Stimulated activated naive CD4-positive, alpha-beta T cell treated with Interleukin-2 at 50 U/mL for 16 hours (primary cell): ENCODE results near the gene CCL20.
"Not testable (repeated sequence)": the region's sequence is repeated elsewhere in the genome, so short reads cannot be mapped to it uniquely, and the experiment has no call there.

Source experiments
- DNase-seq: peaks from one replicate; lab custom pipeline; 2025; lab: John Stamatoyannopoulos, UW

The CCL20 gene

DNA sequence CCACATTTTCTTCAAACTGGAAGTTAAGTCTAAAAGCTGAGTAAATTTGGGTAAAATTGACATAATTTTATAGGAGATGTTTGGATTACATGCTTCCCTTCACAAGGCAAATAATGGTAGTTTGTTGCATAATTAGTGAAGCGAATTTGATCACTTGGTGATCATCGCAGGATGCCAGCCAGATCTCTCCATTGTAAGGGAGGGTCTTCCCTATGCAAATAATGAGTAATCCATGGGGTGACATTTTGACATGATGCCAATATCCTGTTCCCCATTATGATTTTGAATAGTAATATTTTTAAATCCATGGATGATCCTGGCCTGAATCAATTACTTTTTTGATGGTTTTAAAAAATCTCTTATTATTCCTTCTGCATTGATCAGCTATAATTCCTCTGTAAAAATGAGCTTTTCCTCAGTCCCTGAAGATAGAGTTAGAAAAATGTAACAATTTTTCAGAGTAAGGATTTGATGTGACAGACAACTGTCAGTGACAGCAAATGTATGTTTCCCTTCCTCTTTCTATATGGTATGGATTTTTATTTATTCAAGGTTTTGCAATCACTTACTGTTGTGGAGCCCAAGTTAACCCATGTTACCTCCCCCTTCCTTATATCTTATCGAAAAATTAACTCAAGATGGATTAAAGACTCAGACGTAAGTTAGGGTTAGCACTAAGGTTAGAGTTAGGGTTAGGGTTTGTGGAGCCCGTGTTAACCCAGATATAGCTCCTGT, 21.4 kb downstream of the CCL20 start:
- DNase-seq, result no peak

DNA sequence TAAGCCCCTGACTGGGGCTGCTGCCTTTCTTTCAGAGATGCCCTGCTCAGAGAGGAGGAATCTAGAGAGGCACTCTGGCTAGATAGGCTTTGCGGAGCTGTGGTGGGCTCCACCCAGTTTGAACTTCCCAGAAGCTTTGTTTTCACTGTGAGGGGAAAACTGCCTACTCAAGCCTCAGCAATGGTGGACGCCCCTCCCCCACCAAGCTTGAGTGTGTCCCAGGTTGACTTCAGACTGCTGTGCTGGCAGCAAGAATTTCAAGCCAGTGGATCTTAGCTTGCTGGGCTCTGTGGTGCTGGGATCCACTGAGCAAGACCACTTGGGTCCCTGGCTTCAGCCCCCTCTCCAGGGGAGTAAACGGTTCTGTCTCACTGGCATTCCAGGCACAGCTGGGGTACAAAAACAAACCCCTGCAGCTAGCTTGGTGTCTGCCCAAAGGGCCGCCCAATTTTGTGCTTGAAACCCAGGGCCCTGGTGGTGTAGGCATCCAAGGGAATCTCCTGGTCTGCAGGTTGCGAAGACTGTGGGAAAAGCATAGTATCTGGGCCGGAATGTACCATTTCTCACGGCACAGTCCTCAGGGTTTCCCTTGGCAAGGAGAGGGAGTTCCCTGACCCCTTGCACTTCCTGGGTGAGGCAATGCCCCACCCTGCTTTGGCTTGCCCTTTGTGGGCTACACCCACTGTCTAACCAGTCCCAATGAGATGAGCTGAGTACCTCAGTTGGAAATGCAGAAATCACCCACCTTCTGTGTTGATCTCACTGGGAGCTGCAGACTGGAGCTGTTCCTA, 25.9 kb downstream of the CCL20 start:
- DNase-seq, result not testable (repeated sequence)

DNA sequence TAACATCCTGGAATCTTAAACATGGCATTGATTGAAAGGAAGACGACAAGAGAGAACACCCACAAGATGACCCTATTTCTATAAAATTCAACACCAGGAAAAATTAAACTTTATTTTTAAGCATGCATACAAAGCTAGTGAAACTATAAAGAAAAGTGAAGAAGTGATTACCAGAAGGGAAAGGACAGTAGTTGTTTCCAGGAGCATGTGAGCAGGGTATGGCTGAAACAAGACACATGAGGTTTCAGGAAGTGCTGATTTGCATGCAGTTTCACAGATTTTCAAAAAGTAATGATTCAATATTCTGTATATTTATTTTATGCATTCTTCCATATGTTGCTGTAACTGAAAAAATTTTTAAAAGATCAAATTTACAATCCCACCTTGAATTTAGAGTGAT, 33.2 kb downstream of the CCL20 start:
- DNase-seq, result no peak

DNA sequence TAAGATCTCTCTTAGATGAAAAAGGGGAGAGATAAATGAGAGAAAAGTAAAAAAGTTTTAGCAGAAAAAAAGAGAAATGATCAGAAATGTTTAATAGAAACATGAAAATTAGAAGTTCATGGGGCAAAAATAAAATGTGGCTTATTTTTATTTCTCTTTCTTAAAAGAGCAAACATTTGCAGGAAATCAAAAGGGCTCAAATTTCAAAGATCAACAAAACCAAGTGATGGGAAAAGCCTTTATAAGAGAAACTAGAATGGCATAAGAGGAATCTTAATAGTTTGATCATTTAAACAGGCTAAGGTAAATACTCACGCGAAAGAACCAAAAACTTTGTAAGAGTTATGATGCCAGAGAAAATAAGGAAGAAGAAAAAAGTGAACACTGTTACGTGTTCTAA, 34.5 kb downstream of the CCL20 start:
- DNase-seq, result no peak

DNA sequence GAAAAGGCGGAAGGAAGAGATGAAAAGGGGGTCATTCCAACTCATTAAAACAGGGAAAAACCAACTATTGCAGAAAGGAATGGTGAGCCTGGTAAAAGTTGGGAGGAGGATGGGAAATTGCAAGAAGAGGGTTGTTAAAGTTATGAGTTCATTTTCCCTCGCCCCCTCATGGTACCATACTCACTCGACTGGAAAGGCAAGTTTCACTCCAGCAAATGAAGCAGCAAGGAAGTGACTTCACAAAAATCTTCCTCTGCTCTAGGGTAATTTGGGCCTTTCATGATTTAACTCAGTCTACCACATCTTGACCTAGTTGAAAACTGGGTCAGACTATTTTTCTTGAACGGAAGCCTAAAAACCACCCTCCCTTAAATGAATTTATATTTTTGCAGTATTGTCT, 34.9 kb downstream of the CCL20 start:
- DNase-seq, result no peak

DNA sequence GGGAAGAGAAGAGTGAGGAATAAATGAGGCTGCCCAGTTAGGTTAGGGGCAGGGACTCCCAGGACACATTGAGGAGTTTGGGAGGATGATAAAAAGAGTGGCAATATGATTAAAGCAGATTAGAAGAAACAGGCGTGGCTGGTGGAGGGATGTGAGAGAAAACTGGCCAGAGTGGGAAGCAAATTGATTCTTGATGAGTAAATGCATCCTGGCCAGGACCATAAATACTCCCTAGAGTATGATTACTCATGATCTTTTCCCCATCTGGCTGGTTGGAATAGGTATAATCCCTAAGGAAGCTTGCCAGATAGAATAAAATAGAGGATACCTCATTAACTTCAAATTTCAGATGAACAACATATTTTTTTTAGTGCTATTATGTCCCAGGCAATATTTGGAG, 36.3 kb downstream of the CCL20 start:
- DNase-seq, result no peak

DNA sequence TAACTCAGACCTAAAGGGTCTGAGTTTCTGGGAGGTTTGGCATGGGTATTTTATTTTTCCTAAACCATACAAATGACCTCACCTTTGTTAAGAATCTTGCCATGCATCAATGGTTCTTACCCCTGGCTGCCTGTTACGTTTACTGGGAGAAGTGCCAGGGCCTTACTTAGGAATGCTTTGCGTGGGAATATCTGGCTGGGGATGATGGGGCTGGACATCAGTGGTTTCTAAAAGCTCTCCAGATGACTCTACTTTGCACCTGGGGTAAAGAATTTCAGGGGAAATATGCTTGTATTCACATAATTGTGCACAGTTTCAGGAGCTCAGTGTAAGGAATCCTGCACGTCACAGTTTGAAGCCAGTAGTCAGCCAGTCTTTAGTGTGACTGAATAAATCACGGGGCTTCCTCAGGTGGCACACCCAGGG, 39.6 kb downstream of the CCL20 start:
- DNase-seq, result no peak

DNA sequence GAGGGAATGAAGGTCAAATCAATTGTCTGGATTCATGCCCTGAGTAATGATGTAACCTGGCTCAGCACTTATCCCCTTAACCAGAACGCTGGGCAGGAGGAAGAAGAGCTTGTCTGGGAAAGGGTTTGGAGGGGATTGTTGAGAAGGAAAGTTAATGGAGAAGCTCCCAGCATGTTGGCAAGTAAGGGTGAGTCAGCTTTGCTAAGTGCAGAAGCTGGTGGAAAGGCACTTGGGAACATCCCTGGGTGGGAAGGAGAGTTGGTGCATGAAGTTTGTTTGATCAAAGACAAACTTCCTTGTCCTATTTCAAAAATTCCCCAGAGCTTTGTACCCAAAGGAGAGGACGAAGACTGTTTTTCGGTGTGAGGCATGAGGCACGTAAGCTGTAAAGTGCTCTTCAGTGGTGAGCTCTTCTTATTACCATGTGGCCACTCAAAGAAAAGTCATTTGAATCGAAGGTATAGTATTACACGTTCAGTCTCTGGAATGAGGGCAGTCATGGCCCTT, 40.2 kb downstream of the CCL20 start:
- DNase-seq, result no peak

DNA sequence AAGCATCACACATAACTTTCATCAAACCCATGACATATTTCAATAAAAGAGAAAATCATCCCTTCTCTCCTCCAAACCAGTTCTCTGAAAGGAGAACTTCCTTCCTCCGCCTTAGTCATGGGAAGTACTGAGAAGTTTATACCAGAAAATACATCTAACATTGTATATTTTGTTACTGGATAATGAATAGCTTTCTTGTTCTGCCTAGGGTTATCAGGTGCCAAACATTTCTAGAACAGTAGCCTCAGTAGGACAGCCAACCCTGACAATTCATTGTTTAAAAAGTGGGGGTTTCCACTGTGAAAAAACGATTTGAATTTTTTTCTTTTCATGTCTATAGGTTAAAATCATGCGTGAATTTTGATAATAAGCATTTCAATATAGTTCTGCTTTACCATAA, 41.8 kb downstream of the CCL20 start:
- DNase-seq, result no peak

DNA sequence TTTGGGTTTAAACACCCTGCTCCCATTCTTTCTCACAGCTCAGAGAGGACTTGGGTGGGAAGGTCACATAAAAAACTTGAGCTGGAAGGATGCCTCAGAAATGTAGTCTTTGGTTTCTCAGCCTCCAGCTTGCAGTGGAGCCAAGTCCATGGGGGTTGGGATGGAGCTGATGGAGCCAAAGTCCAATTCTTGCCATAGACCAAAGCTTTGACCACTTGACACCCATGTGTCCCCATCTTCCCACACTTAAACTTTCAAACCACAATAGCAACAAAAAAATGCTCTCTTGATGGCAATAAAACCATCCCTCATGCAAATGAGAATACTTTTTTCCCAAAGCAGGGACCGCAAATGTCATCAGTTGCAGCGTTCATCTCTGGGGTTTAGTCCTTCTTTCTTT, 43.1 kb downstream of the CCL20 start:
- DNase-seq, result no peak

DNA sequence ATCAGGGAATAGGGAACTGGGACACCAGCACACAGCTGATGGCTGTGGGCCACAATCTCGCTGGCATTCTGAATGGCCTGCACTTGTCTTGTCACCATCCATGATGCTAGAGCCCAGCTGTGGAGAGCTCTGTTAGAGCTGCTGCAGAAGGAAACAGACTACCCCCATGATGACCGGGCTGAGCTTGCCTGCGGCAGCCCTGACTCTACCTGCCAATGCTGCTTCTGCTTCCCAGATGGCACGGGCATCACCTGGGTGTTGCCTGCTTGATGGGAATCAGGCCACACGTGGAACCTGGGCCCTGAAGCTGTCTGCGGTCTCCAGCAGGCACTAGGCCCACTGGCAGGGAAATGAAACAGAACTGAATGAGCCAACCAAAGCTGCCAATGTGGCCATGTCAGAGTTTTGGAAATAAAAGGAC, 46.6 kb downstream of the CCL20 start:
- DNase-seq, result no peak

DNA sequence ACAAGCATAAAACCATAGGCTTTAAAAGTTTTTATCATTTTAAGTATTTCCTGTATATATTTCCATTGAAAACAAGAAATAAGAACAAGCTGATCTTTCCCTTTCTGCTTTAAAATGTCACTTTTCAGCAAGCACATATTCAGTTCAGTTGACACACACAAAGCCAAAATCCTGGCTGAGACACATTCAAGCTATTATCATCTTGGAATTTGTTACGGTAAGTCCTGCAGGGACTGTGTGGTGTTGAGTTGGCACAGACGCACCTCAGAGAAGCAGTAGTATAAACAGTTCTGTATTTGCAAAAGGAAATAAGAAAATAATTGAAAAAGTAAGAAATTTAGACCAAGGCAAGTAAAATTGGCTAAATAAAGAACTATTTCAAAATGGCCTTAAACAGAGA, 47.4 kb downstream of the CCL20 start:
- DNase-seq, result no peak

DNA sequence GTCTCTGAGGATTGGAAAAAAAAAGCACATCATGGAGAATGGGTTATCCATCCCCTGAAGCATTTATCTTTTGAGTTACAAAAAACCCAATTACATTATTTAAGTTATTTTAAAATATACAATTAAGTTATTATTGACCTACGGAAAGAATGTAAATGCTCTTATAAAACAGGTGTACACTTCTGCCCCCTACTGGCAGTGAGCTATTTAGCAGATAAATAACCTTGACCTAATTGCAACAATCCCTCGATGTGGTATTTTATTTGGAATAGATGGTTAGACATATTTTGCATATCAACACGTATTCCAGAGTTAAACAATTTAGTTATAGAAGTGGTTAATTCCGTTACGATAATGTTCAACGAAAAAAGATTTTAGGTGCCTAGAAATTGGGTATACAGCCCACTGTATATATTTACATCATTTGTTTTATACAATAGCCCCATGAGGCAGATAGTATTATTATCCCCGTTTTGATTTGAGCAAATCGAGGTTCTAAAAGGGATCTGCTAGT, 48.6 kb downstream of the CCL20 start:
- no peak for DNase-seq

DNA sequence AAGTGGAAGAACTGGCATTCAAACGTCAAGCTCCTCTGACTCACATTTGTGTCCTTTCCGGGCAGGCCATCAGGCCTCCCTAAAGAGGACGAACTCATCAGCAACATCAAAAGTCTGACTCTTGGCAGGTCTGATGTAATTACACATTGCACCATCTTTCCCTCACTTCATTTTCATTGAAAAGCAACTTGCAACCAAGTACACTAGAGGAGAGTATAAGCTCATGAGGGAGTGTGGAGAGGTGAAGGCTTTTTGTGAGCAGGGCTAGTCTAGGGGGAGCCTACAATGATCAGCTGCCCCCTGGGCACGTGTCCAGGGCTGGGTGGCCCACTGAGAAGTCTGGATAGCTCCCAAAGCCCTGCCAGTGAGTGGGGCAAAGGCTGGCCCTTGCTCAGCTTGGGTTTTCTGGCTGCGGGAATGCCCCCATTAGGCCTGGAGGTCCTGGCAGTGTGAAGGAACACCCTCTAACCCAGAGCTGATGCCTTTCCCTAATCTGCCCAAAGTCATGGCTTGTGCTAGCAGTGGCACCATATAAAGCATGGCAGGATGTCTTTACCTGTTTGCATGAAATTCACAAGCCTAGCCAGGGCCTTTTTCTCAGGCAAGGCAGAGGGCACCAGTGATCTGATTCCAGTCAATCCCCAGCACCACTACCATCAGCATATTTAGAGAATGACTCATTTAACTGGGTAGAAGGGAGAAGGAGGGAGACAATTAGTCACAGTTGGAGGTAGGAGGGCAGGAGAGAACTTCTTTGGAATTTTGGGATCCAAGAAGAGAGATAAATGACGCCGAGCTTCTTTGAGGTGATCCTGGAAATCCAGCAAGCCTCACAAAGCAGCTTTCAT, 49.3 kb downstream of the CCL20 start:
- DNase-seq, result no peak

DNA sequence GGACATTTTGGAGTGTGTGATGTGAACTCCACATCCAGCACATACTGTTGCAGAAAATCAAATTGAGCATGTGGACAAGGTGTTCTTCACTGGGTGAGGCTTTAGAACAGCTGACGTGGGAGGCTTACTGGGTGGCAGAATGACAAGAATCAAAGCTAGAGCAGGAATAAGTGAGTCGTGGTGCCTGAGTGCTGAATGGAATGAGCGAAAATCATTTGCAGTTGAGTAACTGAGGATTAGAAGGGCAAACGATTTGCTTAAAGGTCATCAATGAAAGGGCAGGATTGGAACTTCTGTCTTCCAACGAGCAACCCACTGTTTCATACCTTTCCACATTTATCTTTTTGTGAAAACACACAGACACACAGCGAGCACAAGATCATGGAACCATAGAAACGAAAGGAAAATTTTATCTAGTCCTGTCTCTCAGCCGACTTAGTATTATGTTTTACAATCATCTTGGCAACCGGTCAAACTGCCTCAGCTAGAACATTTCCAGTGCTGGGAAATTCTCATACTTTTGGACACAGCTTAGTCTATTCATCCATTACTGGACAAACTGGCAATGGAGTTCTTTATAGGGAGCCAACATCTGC, 50.6 kb downstream of the CCL20 start:
- DNase-seq, result no peak

DNA sequence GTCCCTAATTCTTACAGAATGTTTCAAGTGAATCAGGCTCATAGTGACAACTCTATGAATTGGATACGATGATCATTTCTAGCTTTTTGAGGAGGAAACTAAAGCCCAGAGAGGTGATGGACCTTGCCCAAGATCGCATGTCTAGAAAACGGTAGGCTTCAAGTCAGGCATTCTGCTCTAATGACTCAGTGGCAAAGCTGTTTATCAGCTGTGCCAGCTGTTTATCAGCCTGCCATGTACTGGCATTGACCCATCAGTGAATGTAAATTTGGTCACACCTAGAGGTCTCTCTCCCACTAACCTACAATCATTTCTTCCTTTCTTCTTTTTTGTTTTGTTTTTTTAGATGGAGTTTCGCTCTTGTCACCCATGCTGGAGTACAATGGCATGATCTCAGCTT, 51.6 kb downstream of the CCL20 start:
- no peak for DNase-seq
